OCI-LY1 (cell line): Measurements from ENCODE around the gene SCNN1B.

ENCODE experiments used
- EZH2 ChIP-seq: fragments of 200-600 bp; sonication (generic), shearing (Covaris generic); IDR thresholded peaks from 2 replicates; pipeline ENCODE4 v1.8.0; 2017; ENCODE audit warnings: borderline replicate concordance, mixed run types, mild to moderate bottlenecking, antibody characterized with exemption, low read length, moderate library complexity, mixed read lengths
- TF ChIP-seq, protein P1 (sequence below): fragments of 200-600 bp; sonication (generic), shearing (Covaris generic); IDR thresholded peaks from 2 replicates; pipeline ENCODE4 v1.5.1; 2017; ENCODE audit warnings: mild to moderate bottlenecking, antibody characterized with exemption, low read length, moderate library complexity, mixed read lengths

DNA sequence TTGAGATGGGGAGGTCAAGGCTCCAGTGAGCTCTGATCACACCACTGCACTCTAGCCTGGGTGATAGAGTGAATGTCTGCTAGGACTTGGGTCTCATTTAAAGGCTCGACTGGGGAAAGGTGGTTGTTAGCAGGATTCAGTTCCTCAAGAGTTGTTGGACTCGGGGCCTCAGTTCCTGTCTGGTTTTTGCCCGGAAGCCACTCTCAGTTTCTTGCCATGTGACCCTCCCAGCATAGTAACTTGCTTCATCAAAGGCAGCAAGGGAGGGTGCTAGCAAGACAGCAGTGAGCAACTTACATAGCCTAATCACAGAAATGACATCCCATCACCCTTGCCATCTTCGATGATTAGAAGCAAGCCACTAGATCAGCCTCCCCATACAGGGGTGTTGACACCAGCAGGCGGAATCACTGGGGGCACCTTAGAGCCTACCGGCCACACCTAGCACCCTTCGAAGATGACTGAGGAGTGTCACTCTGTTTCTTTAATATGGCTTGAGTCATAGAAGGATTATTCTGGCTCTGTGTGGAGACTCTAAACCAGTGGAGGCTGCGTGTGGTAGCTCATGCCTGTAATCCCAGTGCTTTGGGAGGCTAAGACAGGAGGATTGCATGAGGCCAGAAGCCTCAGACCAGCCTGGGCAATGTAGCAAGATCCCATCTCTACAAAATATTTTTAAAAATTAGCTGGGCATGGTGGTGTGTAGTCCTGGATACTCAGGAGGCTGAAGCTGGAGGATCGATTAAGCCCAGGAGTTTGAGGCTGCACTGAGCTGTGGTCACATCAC, 13.2 kb upstream of the SCNN1B start:
- TF ChIP-seq, protein P1, sequence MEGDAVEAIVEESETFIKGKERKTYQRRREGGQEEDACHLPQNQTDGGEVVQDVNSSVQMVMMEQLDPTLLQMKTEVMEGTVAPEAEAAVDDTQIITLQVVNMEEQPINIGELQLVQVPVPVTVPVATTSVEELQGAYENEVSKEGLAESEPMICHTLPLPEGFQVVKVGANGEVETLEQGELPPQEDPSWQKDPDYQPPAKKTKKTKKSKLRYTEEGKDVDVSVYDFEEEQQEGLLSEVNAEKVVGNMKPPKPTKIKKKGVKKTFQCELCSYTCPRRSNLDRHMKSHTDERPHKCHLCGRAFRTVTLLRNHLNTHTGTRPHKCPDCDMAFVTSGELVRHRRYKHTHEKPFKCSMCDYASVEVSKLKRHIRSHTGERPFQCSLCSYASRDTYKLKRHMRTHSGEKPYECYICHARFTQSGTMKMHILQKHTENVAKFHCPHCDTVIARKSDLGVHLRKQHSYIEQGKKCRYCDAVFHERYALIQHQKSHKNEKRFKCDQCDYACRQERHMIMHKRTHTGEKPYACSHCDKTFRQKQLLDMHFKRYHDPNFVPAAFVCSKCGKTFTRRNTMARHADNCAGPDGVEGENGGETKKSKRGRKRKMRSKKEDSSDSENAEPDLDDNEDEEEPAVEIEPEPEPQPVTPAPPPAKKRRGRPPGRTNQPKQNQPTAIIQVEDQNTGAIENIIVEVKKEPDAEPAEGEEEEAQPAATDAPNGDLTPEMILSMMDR: no peak
- no peak for TF ChIP-seq EZH2
